ENCODE data around the gene ARHGAP8.

ARHGAP8 gene

DNA sequence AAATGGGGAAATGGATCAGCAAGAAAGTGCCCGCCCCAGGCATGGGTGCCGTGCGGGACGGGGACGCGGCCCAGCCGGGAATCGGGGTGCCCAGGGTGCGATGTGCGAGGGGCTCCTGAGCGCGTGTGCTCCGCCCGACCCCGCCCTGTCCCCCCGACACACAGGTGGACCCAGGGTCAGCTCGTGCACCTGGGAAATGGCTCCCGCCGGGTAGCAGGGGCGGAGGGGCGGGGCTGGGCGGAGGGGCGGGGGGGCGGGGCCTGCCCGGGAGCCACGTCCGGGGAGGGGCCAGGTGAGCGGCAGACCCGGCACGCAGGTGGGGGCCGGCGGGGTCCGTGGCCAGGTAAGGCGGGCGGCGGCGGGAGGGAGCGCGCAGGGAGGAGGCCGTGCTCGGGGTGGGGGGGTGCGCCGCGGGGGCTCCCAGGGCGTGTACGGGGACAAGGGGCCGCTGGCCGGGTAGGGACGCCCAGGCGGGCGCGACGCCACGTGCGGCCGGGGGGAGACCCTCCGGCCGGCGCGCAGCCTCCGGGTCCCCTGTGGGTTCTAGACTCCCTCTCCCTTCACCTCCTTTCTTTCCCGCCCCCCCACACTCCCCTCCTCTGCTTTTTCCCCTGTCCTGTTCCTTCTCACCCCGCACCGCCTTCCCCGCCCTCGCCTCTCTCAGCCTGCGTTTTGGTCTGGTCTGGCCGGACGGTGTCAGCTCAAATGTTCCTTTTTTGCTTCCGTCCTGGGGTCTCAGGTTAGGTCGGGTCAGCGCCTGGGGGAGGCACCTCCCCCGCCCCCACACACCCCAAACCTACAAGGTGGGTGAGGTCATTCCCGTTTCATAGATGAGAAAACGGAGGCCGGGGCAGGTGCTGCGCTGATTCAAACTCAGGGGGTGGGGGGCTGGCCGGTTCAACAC is at the start of gene ARHGAP8:
ARHGAP8 (plus strand) TSS at position 291 of the 904 bp plus-strand sequence. CDS start 33,953 bp downstream, outside the sequence.
- Mint-ChIP-seq H3K36me3 (ENCODE audit: insufficient read depth) (no peaks in the 10 kb centered on the region), H3K4me3 (peak within 1 kb of the TSS; percentile 68), H3K9me3 (no peaks in the 10 kb centered on the region), H3K27me3 (peaks cover 59% of the 10 kb centered on the region), H3K4me1 (peaks cover 4% of the 10 kb centered on the region), H3K27ac (ENCODE audit: low read depth) (no peak within 1 kb of the TSS)
- DNase-seq (ENCODE audit: low spot score in 2 of 2) (no peak), ATAC-seq (replicated peaks; ENCODE audit: extremely low read depth, poor library complexity, severe bottlenecking) (no peak)

DNA sequence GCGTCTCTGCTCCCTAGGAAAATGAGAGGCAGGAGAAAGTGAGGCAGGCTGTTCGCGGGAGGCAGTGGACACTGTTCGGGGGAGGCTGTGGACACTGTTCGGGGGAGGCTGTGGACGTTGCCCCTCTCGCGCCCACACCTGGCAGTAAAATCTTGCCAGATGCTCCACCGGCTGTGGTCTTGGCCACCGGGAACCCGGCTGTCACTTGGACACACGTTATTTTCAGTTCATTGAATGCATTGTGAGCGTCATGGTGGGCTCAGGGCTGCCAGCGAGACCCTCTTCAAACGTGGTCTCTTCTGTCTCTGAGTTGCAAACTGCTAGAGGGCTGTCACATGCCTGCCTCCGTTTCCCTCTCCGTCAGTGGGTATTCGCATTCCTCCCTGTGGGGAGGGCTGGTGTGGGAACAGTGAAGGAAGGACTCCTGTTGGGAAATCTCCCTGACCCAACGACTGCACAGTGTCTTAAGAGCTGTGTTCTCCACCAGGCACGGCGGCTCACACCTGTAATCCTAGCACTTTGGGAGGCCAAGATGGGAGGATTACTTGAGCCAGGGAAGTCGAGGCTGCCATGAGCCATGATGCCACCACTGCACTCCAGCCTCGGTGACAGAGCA is 49.0 kb upstream of the ARHGAP8 start:
- peaks cover 40% of the 10 kb centered on the region for H3K4me1 Mint-ChIP-seq
- no peaks in the 10 kb centered on the region for H3K9me3 Mint-ChIP-seq
- H3K27ac Mint-ChIP-seq (ENCODE audit: low read depth): no peak overlapping the region
- H3K27me3 Mint-ChIP-seq: no peaks in the 10 kb centered on the region
- DNase-seq (ENCODE audit: low spot score in 2 of 2) (no peak), ATAC-seq (replicated peaks; ENCODE audit: extremely low read depth, poor library complexity, severe bottlenecking) (no peak)
- H3K36me3 Mint-ChIP-seq (ENCODE audit: insufficient read depth): peaks cover 12% of the 10 kb centered on the region
- H3K4me3 Mint-ChIP-seq: peak overlapping the region; percentile 75

DNA sequence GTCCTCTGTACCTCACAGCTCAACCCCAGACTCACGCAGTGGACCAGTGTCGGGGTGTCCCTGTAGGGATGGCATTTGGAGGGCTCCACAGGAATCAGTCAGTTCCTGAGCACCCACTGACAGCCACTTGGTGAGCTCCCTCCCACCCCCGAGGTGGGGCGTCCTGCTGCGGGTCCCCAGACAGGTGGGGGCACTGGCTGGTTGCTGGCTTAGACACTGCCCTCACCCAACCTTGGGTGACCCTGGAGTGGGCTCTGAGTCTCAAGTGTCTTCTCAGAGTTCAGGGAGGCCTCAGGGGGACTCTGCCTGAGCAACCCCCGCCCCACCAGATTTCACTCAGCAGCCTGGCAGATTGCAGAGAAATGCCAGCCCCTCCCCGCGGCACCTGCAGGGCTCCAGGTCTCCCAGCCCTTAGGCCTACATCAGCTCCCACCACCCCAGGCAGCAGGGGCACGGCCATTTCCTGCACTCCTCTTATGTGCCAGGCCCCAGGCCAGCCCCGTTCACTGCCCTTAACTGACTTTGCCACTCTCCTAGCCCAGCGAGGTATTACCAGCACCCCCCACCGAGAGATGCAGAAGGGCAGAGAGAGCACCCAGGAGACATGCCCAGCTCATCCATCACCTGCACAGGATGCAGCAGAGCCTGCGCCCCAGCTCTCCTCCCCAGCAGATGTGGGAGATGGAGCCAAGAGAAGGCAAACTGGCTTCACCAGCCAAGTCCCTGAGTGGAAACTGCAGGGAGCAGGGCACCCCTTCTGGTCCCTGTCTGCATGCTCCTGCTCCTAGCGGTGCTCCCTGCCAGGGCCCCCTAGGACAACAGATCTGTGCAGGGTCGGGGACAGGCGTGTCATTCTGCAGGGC is 48.0 kb upstream of the ARHGAP8 start:
- Mint-ChIP-seq H3K9me3 (no peaks in the 10 kb centered on the region), H3K36me3 (ENCODE audit: insufficient read depth) (peaks cover 14% of the 10 kb centered on the region), H3K4me1 (peaks cover 42% of the 10 kb centered on the region), H3K4me3 (peak overlapping the region; percentile 75), H3K27ac (ENCODE audit: low read depth) (no peak overlapping the region), H3K27me3 (no peaks in the 10 kb centered on the region)
- DNase-seq (ENCODE audit: low spot score in 2 of 2) (no peak), ATAC-seq (replicated peaks; ENCODE audit: extremely low read depth, poor library complexity, severe bottlenecking) (no peak)

DNA sequence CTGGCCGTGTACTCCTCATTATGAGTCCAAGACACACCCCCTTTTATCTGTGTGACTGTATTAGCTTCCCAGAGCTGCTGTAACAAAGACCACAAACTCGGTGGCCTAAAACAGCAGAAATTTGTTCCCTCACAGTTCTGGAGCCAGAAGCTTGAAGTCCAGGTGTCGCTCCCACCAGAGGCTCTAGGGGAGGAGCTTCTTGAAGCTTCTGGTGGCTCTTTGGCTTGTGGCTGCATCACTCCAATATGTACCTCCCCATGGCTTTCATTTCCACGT is 47.4 kb upstream of the ARHGAP8 start:
- H3K27me3 Mint-ChIP-seq: no peaks in the 10 kb centered on the region
- peaks cover 48% of the 10 kb centered on the region for H3K4me1 Mint-ChIP-seq
- no peak for DNase-seq (ENCODE audit: low spot score in 2 of 2)
- H3K36me3 Mint-ChIP-seq (ENCODE audit: insufficient read depth): peaks cover 16% of the 10 kb centered on the region
- no peak for ATAC-seq (replicated peaks; ENCODE audit: extremely low read depth, poor library complexity, severe bottlenecking)
- peak overlapping the region; percentile 58 for H3K4me3 Mint-ChIP-seq
- H3K9me3 Mint-ChIP-seq: no peaks in the 10 kb centered on the region
- peak overlapping the region; percentile 68 for H3K27ac Mint-ChIP-seq (ENCODE audit: low read depth)

DNA sequence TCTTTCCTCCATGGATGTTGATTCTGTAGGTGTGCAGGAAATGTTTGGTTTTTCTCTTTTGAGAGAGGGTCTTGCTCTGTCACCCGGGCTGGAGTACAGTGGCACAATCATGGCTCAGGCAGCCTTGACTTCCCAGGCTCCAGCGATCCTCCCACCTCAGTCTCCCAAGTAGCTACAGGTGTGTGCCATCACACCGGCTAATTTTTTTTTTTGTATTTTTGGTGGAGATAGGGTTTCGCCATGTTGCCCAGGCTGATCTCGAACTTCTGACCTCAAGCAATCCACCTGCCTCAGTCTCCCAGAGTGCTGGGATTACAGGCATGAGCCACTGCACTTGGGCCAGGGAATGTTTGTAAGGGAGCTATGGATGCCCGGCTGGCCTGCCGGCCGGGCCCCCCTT is 45.9 kb upstream of the ARHGAP8 start:
- ATAC-seq (replicated peaks; ENCODE audit: extremely low read depth, poor library complexity, severe bottlenecking): no peak
- DNase-seq (ENCODE audit: low spot score in 2 of 2): no peak
- H3K9me3 Mint-ChIP-seq: no peaks in the 10 kb centered on the region
- no peak overlapping the region for H3K4me3 Mint-ChIP-seq
- peaks cover 22% of the 10 kb centered on the region for H3K36me3 Mint-ChIP-seq (ENCODE audit: insufficient read depth)
- H3K27ac Mint-ChIP-seq (ENCODE audit: low read depth): no peak overlapping the region
- peaks cover 60% of the 10 kb centered on the region for H3K4me1 Mint-ChIP-seq
- H3K27me3 Mint-ChIP-seq: no peaks in the 10 kb centered on the region

DNA sequence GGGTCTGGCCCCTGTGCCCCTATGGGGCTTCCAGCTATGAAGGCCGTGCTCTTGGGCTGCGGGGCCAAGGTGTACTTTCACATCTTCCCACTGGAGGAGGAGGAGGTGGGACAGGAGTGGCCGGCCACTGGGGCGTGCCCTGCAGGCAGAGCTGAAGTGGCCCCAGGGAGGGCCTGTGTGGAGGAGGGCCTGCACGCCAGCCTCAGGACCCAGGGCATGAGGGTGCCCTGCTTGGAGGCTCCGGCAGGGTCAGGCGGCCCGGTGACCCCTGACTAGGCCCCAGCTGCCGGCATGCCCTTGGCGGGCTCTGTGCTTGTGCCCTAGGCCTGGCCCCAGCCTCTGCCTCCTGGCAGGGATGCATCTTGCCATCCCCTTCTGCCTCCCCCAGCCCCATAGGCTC is 45.2 kb upstream of the ARHGAP8 start:
- Mint-ChIP-seq H3K9me3 (no peaks in the 10 kb centered on the region), H3K4me1 (peaks cover 58% of the 10 kb centered on the region), H3K36me3 (ENCODE audit: insufficient read depth) (peaks cover 20% of the 10 kb centered on the region), H3K27ac (ENCODE audit: low read depth) (no peak overlapping the region), H3K4me3 (no peak overlapping the region), H3K27me3 (no peaks in the 10 kb centered on the region)
- no peak for ATAC-seq (replicated peaks; ENCODE audit: extremely low read depth, poor library complexity, severe bottlenecking)
- no peak for DNase-seq (ENCODE audit: low spot score in 2 of 2)

DNA sequence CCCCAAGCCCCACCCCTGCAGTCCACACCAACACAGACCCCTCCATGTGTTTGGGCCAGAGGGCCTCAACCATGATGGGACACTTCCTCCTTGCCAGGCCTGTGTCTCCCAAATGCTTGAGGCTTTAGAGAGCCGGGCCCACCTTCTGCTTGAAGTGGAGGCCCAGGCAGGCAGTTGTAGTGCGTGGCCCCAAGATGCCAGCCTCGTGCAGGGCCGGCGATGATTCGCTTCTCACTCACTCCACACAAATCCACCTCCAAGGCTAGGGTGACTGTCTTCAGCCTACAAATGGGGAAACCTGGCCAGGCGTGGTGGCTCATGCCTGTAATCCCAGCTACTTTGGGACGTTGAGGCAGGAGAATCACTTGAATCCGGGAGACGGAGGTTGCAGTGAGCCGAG is 44.6 kb upstream of the ARHGAP8 start:
- DNase-seq (ENCODE audit: low spot score in 2 of 2): no peak
- H3K27me3 Mint-ChIP-seq: no peaks in the 10 kb centered on the region
- H3K4me1 Mint-ChIP-seq: peaks cover 58% of the 10 kb centered on the region
- H3K36me3 Mint-ChIP-seq (ENCODE audit: insufficient read depth): peaks cover 20% of the 10 kb centered on the region
- no peak for ATAC-seq (replicated peaks; ENCODE audit: extremely low read depth, poor library complexity, severe bottlenecking)
- peak overlapping the region; percentile 38 for H3K27ac Mint-ChIP-seq (ENCODE audit: low read depth)
- H3K9me3 Mint-ChIP-seq: no peaks in the 10 kb centered on the region
- peak overlapping the region; percentile 78 for H3K4me3 Mint-ChIP-seq

DNA sequence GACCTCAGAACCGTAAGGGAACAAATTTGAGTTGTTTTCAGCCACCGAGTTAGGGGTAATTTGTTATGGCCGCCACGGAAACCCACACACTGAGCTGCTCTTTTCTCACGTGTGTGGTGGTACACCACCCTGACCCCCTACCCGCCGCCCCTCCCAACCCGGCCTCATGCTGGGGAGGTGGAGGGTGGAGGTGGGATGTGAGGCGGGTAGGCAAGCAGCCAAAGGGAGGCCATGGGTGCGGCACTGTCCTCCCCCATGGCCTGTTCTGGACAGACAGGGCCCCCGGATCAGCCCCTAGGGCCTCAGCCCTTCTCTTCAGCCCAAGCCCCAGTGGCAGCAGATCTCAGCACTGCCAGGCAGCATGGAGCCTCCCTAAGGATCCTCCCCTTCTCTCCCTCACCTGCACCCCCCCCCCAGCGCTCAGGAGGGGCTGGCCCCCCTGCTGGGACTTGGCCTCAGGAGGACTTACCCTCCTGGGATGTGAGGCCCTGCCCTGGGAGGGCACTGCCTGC is 42.4 kb upstream of the ARHGAP8 start:
- no peaks in the 10 kb centered on the region for H3K9me3 Mint-ChIP-seq
- H3K27ac Mint-ChIP-seq (ENCODE audit: low read depth): peak overlapping the region; percentile 90
- DNase-seq (ENCODE audit: low spot score in 2 of 2) (peak; percentile 35 to 55), ATAC-seq (replicated peaks; ENCODE audit: extremely low read depth, poor library complexity, severe bottlenecking) (peak; percentile 78)
- H3K27me3 Mint-ChIP-seq: no peaks in the 10 kb centered on the region
- peaks cover 14% of the 10 kb centered on the region for H3K36me3 Mint-ChIP-seq (ENCODE audit: insufficient read depth)
- peak overlapping the region; percentile 78 for H3K4me3 Mint-ChIP-seq
- H3K4me1 Mint-ChIP-seq: peaks cover 52% of the 10 kb centered on the region

DNA sequence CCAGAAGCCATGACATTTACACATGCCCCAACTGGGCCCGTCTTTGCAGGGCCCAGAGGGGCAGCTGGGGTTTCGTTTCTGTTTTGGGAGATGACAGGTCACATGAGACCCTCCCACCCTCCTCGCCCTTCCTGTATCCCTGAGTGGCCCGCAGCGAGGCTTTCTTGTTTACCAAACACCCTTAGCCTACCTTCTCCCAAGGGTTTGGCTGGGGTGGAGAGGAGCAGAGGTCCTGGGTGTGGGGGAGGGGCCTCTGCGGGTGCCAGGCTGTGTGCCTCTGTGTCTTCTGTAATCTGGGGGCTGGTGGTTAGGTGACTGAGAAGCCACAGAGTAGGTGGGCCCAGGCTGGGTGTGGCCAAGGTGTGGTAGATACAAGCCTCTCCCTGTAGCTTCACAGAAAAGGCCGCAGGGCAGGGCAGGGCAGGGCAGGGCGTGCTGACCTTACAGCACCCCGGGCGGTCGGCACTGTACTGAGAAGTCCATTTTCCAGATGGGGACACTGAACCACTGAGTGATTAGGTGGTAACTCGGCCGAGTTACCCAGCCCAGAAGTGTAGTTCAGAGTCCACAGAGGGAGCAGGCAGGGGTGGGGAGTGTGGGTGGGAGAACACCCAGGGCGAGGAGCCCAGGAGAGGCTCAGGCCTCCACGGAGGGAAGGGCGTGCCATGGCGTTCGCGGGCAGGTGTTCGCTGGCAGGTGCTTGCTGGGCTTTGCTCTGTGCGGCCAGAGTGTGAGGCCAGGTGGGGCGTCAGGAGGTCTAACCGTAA is 41.7 kb upstream of the ARHGAP8 start:
- DNase-seq (ENCODE audit: low spot score in 2 of 2) (peak; percentile 31 to 55), ATAC-seq (replicated peaks; ENCODE audit: extremely low read depth, poor library complexity, severe bottlenecking) (peak; percentile 74)
- H3K4me1 Mint-ChIP-seq: peaks cover 47% of the 10 kb centered on the region
- H3K4me3 Mint-ChIP-seq: peak overlapping the region; percentile 78
- peaks cover 14% of the 10 kb centered on the region for H3K36me3 Mint-ChIP-seq (ENCODE audit: insufficient read depth)
- H3K9me3 Mint-ChIP-seq: no peaks in the 10 kb centered on the region
- no peaks in the 10 kb centered on the region for H3K27me3 Mint-ChIP-seq
- H3K27ac Mint-ChIP-seq (ENCODE audit: low read depth): peak overlapping the region; percentile 90

DNA sequence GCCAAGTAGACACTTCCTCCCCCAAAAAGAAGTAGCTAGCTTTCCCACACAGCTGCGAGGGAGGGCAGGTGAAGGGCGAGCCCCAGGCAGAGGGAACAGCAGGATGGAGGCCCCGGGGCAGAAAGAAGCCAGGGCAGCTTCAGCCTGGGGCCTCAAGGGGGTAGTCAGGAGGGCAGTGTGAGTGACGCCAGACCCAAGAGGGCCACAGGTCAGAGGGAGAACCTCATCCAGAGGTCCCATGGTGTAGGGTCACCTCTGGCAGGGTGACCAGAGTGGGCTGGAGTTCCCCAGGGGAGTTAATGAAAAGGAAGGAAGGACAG is 41.2 kb upstream of the ARHGAP8 start:
- DNase-seq (ENCODE audit: low spot score in 2 of 2) (no peak), ATAC-seq (replicated peaks; ENCODE audit: extremely low read depth, poor library complexity, severe bottlenecking) (no peak)
- peak overlapping the region; percentile 90 for H3K27ac Mint-ChIP-seq (ENCODE audit: low read depth)
- no peaks in the 10 kb centered on the region for H3K27me3 Mint-ChIP-seq
- H3K9me3 Mint-ChIP-seq: no peaks in the 10 kb centered on the region
- peak overlapping the region; percentile 78 for H3K4me3 Mint-ChIP-seq
- peaks cover 17% of the 10 kb centered on the region for H3K36me3 Mint-ChIP-seq (ENCODE audit: insufficient read depth)
- H3K4me1 Mint-ChIP-seq: peaks cover 42% of the 10 kb centered on the region

DNA sequence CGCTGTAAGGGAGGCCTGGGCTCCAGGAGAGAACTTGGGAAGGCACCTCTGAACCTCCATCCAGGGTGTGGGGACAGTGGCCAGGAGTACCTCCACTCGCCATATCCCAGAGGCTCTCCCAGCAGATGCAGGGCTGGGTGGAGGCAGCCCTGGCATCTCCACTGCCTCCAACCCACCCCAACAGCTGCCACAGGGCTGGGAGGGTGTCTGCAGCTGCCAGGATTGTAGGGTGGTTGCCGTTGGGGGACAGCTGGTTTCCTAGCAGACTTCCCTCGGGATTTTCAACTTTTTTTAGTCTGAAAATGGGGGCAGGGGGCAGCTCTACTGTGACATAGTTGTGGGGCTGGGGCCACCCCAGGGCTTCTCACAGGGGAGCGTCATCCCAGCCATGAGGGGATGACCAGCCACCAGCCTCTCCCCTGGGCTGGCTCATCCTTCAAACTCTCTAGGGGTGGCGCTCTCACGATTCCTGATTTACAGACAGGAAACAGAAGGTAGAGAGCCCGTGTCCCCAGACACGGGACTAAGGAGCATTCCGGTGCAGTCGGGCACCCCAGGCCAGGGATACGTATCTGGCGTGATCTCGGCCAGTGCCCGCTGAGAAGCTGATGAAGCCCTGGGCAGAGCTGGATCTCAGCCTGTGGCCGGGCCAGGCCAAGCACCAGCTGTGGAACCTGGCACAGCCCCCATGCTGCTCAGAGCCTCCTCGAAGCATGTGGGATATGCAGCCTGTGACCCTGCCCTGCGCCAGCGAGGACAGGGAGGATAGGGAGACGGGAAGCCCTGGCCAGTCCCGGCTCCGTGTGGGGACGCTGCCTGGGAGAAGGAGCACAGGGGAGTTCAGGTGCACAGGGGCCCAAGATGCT is 40.5 kb upstream of the ARHGAP8 start:
- H3K36me3 Mint-ChIP-seq (ENCODE audit: insufficient read depth): peaks cover 17% of the 10 kb centered on the region
- DNase-seq (ENCODE audit: low spot score in 2 of 2) (no peak), ATAC-seq (replicated peaks; ENCODE audit: extremely low read depth, poor library complexity, severe bottlenecking) (no peak)
- H3K27ac Mint-ChIP-seq (ENCODE audit: low read depth): peak overlapping the region; percentile 90
- peak overlapping the region; percentile 78 for H3K4me3 Mint-ChIP-seq
- H3K9me3 Mint-ChIP-seq: no peaks in the 10 kb centered on the region
- H3K4me1 Mint-ChIP-seq: peaks cover 39% of the 10 kb centered on the region
- H3K27me3 Mint-ChIP-seq: no peaks in the 10 kb centered on the region

Measured in central memory CD8-positive, alpha-beta T cell (primary cell).